ENCODE data around the gene BICRA. TPM values are rescaled to one million over a fixed set of nuclear protein-coding genes. Genes with fewer than 3 reads are reported as not detected.

The BICRA gene
- total and polyA plus RNA-seq, 2 of the 4 experiments (the other 2 are of a cell fraction): 1.8 to 3.5 TPM

- peak; percentile 90 for DNase-seq
- dilution Hi-C loops (cut with HindIII; ENCODE audit: low sequenced_read_pairs, unreplicated experiment) (no loop called here), in situ Hi-C loops (cut with MboI; ENCODE audit: low sequenced_read_pairs) (no loop called here), intact Hi-C loops (cut with micrococcal nuclease) (loop anchor here (1.0 to 2.0 kb wide), 4 partner anchors 55 to 93 kb away; partner anchors contain the start of gene NAPA)
- no peak overlapping the region for H2BK20ac ChIP-seq (ENCODE audit: low read depth, low read length)
- H3K9me1 ChIP-seq (ENCODE audit: insufficient read depth, low read length): peaks cover 7% of the 10 kb centered on the region
- H3K9ac ChIP-seq (ENCODE audit: low read depth, low read length): peak overlapping the region; percentile 98
- peak overlapping the region; percentile 11; the same call in 1 of the 2 replicates for H3K18ac ChIP-seq (ENCODE audit: low read depth, low read length)
- H4K91ac ChIP-seq (ENCODE audit: insufficient read depth, low read depth, low read length): peak overlapping the region; percentile 91
- H3K14ac ChIP-seq (replicated peaks; ENCODE audit: low read depth, low read length): peak overlapping the region; percentile 99
- H4K5ac ChIP-seq (ENCODE audit: low read depth, low read length): peak overlapping the region; percentile 23; the same call in 1 of the 2 replicates
- H3K4ac ChIP-seq (ENCODE audit: low read depth, low read length): peak overlapping the region; percentile 79
- peak overlapping the region; percentile 100 for H2AK9ac ChIP-seq (replicated peaks; ENCODE audit: low read depth, low read length, poor library complexity)
- BruUV-seq (replicated peaks): TSS peak; percentile 57
- POLR2A ChIA-PET (ENCODE audit: unreplicated experiment): no interaction called here
- no peaks in the 10 kb centered on the region for H3K27me3 ChIP-seq (ENCODE audit: control insufficient read depth, insufficient read depth, low read length)
- peak overlapping the region; percentile 71 for H3K4me2 ChIP-seq (ENCODE audit: low read depth, low read length)
- ATAC-seq (ENCODE audit: low read depth): peak; percentile 94
- H3K79me1 ChIP-seq (ENCODE audit: low read depth in 1 of 2, low read length in 2 of 2): peaks cover 20 to 48% of the 10 kb centered on the region in 2 experiments
- peak overlapping the region; percentile 95 for H3K4me3 ChIP-seq (ENCODE audit: insufficient read depth, low read depth, low read length)
- peak overlapping the region; percentile 60 to 91; a peak in 3 of 4 replicates for H4K8ac ChIP-seq (ENCODE audit: low read depth in 2 of 2, low read length in 2 of 2)
- peak overlapping the region; percentile 74 for H2BK120ac ChIP-seq (ENCODE audit: low read depth, low read length)
- H3K23ac ChIP-seq (ENCODE audit: low read depth, low read length): peak overlapping the region; percentile 98
- no peaks in the 10 kb centered on the region for H3K9me3 ChIP-seq (ENCODE audit: control insufficient read depth, insufficient read depth, low read length)
- H3K56ac ChIP-seq (ENCODE audit: extremely low read depth, insufficient read depth, low read length): peak overlapping the region; percentile 83
- CTCF ChIA-PET: interaction anchor here (0.8 kb wide), 1 partner anchor 93 kb away, joined by 8 read pairs; no protein-coding TSS in a partner anchor
- H3K4me1 ChIP-seq (ENCODE audit: control insufficient read depth, insufficient read depth, low read length): peaks cover 15% of the 10 kb centered on the region
- H3K36me3 ChIP-seq (ENCODE audit: control insufficient read depth, insufficient read depth, low read length): peaks cover 7% of the 10 kb centered on the region
- WGBS, 2 experiments (ENCODE audit: extremely low coverage in 2 of 2, insufficient read length in 1 of 2): 2% methylated on average over 27 of the region's 94 CpGs; no CpG with 5 or more reads in 1 of the 2 experiments
- peak overlapping the region; percentile 95 for H2AFZ ChIP-seq (replicated peaks; ENCODE audit: low read length, poor library complexity)
- peak overlapping the region; percentile 74 for H2AK5ac ChIP-seq (ENCODE audit: low read depth, low read length)
- H2BK5ac ChIP-seq (ENCODE audit: low read depth, low read length, poor library complexity, severe bottlenecking): peak overlapping the region; percentile 96
- H4K20me1 ChIP-seq (ENCODE audit: insufficient read depth, low read length): peaks cover 35% of the 10 kb centered on the region
- peak overlapping the region; percentile 98 for H3K27ac ChIP-seq (ENCODE audit: insufficient read depth, low read length)
- no peak overlapping the region for H2BK15ac ChIP-seq (ENCODE audit: low read depth, low read length)
- TF ChIP-seq RFX5 (IDR thresholded peaks at IDR 0.05; ENCODE audit: low read depth, low read length) (no peak), MAZ (IDR thresholded peaks at IDR 0.05; ENCODE audit: borderline replicate concordance, low read depth, low read length) (peak; percentile 99), FOS (IDR thresholded peaks at IDR 0.05; ENCODE audit: low read depth, low read length) (no peak), MXI1 (IDR thresholded peaks at IDR 0.05; ENCODE audit: borderline replicate concordance, low read depth, low read length) (peak; percentile 11; the same call in 1 of the 2 replicates), CEBPB (IDR thresholded peaks at IDR 0.05; ENCODE audit: low read depth, low read length) (no peak), POLR2A (IDR thresholded peaks at IDR 0.05; ENCODE audit: low read depth, low read length) (peak; percentile 80), NFE2L2 (IDR thresholded peaks at IDR 0.05; ENCODE audit: low read depth, low read length) (no peak), RCOR1 (IDR thresholded peaks at IDR 0.05; ENCODE audit: insufficient replicate concordance, low read length) (no peak), ELK1 (IDR thresholded peaks at IDR 0.05; ENCODE audit: borderline replicate concordance, low read depth, low read length) (no peak), RAD21 (IDR thresholded peaks at IDR 0.05; ENCODE audit: low read length) (peak; percentile 26), SMC3 (IDR thresholded peaks at IDR 0.05; ENCODE audit: low read depth, low read length) (no peak), BHLHE40 (IDR thresholded peaks at IDR 0.05; ENCODE audit: low read depth, low read length) (no peak)
- TF ChIP-seq, protein P1, sequence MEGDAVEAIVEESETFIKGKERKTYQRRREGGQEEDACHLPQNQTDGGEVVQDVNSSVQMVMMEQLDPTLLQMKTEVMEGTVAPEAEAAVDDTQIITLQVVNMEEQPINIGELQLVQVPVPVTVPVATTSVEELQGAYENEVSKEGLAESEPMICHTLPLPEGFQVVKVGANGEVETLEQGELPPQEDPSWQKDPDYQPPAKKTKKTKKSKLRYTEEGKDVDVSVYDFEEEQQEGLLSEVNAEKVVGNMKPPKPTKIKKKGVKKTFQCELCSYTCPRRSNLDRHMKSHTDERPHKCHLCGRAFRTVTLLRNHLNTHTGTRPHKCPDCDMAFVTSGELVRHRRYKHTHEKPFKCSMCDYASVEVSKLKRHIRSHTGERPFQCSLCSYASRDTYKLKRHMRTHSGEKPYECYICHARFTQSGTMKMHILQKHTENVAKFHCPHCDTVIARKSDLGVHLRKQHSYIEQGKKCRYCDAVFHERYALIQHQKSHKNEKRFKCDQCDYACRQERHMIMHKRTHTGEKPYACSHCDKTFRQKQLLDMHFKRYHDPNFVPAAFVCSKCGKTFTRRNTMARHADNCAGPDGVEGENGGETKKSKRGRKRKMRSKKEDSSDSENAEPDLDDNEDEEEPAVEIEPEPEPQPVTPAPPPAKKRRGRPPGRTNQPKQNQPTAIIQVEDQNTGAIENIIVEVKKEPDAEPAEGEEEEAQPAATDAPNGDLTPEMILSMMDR (conservative IDR thresholded peaks at IDR 0.05; ENCODE audit: low read depth, low read length): peak; percentile 30; the same call in 1 of the 2 replicates
Measured at GRCh38 chr19:47608074-47608918, 638 bp upstream of the BICRA start.
